Measurements from ENCODE around the gene AMZ1.
"Not testable (repeated sequence)": the region's sequence is repeated elsewhere in the genome, so short reads cannot be mapped to it uniquely, and the experiment has no call there.

The AMZ1 gene

GRCh38 chr7:2691011-2691707 is 3.2 kb downstream of the AMZ1 start:
- no peak for DNase-seq (ENCODE audit: low read depth in 3 of 3)

- DNase-seq (ENCODE audit: low read depth in 3 of 3): not testable (repeated sequence)
Observed at GRCh38 chr7:2691932-2692439, 4.0 kb downstream of the AMZ1 start.

GRCh38 chr7:2692543-2692942 is 4.5 kb downstream of the AMZ1 start:
- no peak for DNase-seq (ENCODE audit: low read depth in 3 of 3)

- DNase-seq (ENCODE audit: low read depth in 3 of 3): not testable (repeated sequence)
Observed at GRCh38 chr7:2693420-2694121, 5.6 kb downstream of the AMZ1 start.

GRCh38 chr7:2694122-2694436 is 6.1 kb downstream of the AMZ1 start:
- DNase-seq (ENCODE audit: low read depth in 3 of 3): not testable (repeated sequence)

- peak in 2 of 3 donors; percentile 36 to 50 for DNase-seq (ENCODE audit: low read depth in 3 of 3)
Observed at GRCh38 chr7:2698581-2699288, 10.7 kb downstream of the AMZ1 start.

GRCh38 chr7:2699289-2699620 is 11.3 kb downstream of the AMZ1 start:
- DNase-seq (ENCODE audit: low read depth in 3 of 3): no peak

GRCh38 chr7:2700141-2700850 is 12.3 kb downstream of the AMZ1 start:
- DNase-seq (ENCODE audit: low read depth in 3 of 3): no peak

GRCh38 chr7:2701424-2701823 is 13.4 kb downstream of the AMZ1 start:
- DNase-seq (ENCODE audit: low read depth in 3 of 3): no peak

GRCh38 chr7:2701832-2702593 is 14.0 kb downstream of the AMZ1 start:
- no peak for DNase-seq (ENCODE audit: low read depth in 3 of 3)

- no peak for DNase-seq (ENCODE audit: low read depth in 3 of 3)
Observed at GRCh38 chr7:2702594-2702957, 14.6 kb downstream of the AMZ1 start.

GRCh38 chr7:2705371-2706096 is 17.5 kb downstream of the AMZ1 start:
- no peak for DNase-seq (ENCODE audit: low read depth in 3 of 3)

GRCh38 chr7:2706685-2707126 is 18.7 kb downstream of the AMZ1 start:
- no peak for DNase-seq (ENCODE audit: low read depth in 3 of 3)

GRCh38 chr7:2707481-2707880 is 19.5 kb downstream of the AMZ1 start:
- DNase-seq (ENCODE audit: low read depth in 3 of 3): no peak

- no peak for DNase-seq (ENCODE audit: low read depth in 3 of 3)
Observed at GRCh38 chr7:2708041-2708440, 20.0 kb downstream of the AMZ1 start.

- DNase-seq (ENCODE audit: low read depth in 3 of 3): no peak
Observed at GRCh38 chr7:2708547-2709310, 20.7 kb downstream of the AMZ1 start.

- peak; percentile 60 to 80 (median 66) for DNase-seq (ENCODE audit: low read depth in 3 of 3)
Observed at GRCh38 chr7:2709553-2710285, 21.7 kb downstream of the AMZ1 start.

GRCh38 chr7:2710286-2710655 is 22.3 kb downstream of the AMZ1 start:
- DNase-seq (ENCODE audit: low read depth in 3 of 3): no peak

- no peak for DNase-seq (ENCODE audit: low read depth in 3 of 3)
Observed at GRCh38 chr7:2710901-2711551, 23.0 kb downstream of the AMZ1 start.

Measured in stimulated activated CD4-positive, alpha-beta T cell treated with anti-CD3 and anti-CD28 coated beads, TNF-alpha, amount 100 ng/mL, for 48 hours (primary cell).